Thoracic aorta (tissue), 2 donors: Measurements from ENCODE around the gene STKLD1. TPM values are rescaled to one million over a fixed set of nuclear protein-coding genes. Genes with fewer than 3 reads are reported as not detected.
A peak's percentile ranks its signal among the peaks of the same experiment; 100 is the strongest.
"Not testable (repeated sequence)": the region's sequence is repeated elsewhere in the genome, so short reads cannot be mapped to it uniquely, and the experiment has no call there.

ENCODE experiments used
- ATAC-seq: fragments of 150-250 bp; one replicate; pipeline ENCODE4 v1.8.0; 2017; ENCODE audit warnings: low read depth; ENCODE audit not compliant: insufficient number of reproducible peaks, low FRiP score
- DNase-seq: peaks from one replicate; pipeline ENCODE4 v3.0.0-alpha.2; 2020; ENCODE audit warnings: low spot score
- H3K27ac ChIP-seq, 2 donors: fragments of 200-600 bp; sonication (generic); 1 replicate in 1 of 2; 2 replicates in 1 of 2; pipeline ENCODE4 v1.5.1; 2016; ENCODE audit warnings: mild to moderate bottlenecking in 2 of 2, moderate library complexity in 2 of 2
- H3K27me3 ChIP-seq: fragments of 200-600 bp; sonication (generic); replicated peaks from 2 replicates; pipeline ENCODE4 v1.6.0; 2016; ENCODE audit warnings: mild to moderate bottlenecking; ENCODE audit not compliant: insufficient read depth
- H3K36me3 ChIP-seq: fragments of 200-600 bp; sonication (generic); one replicate; pipeline ENCODE4 v1.5.1; 2016
- H3K4me1 ChIP-seq, 2 donors: fragments of 200-600 bp; sonication (generic); 1 replicate in 1 of 2; 2 replicates in 1 of 2; pipeline versions ENCODE4 v1.5.1 to v1.6.0; 2016; ENCODE audit warnings: low read depth in 2 of 2, mild to moderate bottlenecking in 1 of 2; ENCODE audit not compliant: control insufficient read depth in 1 of 2
- H3K4me3 ChIP-seq: fragments of 200-600 bp; sonication (generic); 2 replicates; pipeline ENCODE4 v1.5.1; 2016; ENCODE audit warnings: mild to moderate bottlenecking
- H3K9me3 ChIP-seq: fragments of 200-600 bp; sonication (generic); 2 replicates; pipeline ENCODE4 v1.5.1; 2016
- CTCF ChIP-seq: fragments of 200-600 bp; sonication (generic); IDR thresholded peaks from one replicate; pipeline ENCODE4 v1.5.1; 2019; ENCODE audit warnings: antibody characterized with exemption
- total RNA-seq, 2 donors: library from RNA; depleted of rRNA; stranded (reverse); fragments of >200 nt; gene quantifications; one replicate each; pipeline versions ENCODE4 v1.1.0 to v1.2.3, GENCODE V29; 2016

STKLD1 gene
- under 1 TPM in 1 of 2 donors, not detected in 1; 0.42 TPM for total RNA-seq

GRCh38 chr9:133375724-133376654, at the start of gene STKLD1, which contains the start of gene SURF4:
Gene STKLD1 (plus strand): TSS chr9:133376366. CDS start chr9:133376474, 108 bp downstream.
Gene SURF4 (minus strand): TSS chr9:133376060. CDS start chr9:133375969, 91 bp downstream.
- peak within 1 kb of the TSS; percentile 90 to 95 for H3K27ac ChIP-seq
- H3K4me3 ChIP-seq = peak within 1 kb of the TSS; percentile 92
- peaks cover 33 to 42% of the 10 kb centered on the region in 2 donors for H3K4me1 ChIP-seq
- no peaks in the 10 kb centered on the region for H3K27me3 ChIP-seq
- TF ChIP-seq CTCF = peak; percentile 12
- H3K9me3 ChIP-seq = no peaks in the 10 kb centered on the region
- H3K36me3 ChIP-seq = peaks cover 4% of the 10 kb centered on the region
- peak; percentile 91 for ATAC-seq
- DNase-seq = peak; percentile 85

DNA sequence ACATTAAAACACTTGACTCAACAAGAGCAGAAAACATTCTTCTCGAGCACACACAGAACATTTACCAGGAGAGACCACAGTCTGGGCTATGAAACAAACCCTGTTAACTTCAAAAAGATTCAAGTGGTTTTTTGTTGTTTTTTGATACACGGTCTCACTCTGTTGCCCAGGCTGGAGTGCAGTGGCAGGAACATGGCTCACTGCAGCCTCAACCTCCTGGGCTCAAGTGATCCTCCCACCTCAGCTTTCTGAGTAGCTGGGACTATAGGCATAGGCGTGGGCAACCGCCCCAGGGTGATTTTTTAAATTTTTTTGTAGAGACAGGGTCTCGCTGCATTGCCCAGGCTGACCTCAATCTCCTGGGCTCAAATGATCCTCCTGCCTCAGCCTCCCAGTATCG, 49.1 kb upstream of the STKLD1 start:
- not testable (repeated sequence) for ATAC-seq, DNase-seq, H3K27me3 ChIP-seq, H3K27ac ChIP-seq, H3K9me3 ChIP-seq, H3K4me1 ChIP-seq, H3K4me3 ChIP-seq
- H3K36me3 ChIP-seq = peaks cover 17% of the 10 kb centered on the region

DNA sequence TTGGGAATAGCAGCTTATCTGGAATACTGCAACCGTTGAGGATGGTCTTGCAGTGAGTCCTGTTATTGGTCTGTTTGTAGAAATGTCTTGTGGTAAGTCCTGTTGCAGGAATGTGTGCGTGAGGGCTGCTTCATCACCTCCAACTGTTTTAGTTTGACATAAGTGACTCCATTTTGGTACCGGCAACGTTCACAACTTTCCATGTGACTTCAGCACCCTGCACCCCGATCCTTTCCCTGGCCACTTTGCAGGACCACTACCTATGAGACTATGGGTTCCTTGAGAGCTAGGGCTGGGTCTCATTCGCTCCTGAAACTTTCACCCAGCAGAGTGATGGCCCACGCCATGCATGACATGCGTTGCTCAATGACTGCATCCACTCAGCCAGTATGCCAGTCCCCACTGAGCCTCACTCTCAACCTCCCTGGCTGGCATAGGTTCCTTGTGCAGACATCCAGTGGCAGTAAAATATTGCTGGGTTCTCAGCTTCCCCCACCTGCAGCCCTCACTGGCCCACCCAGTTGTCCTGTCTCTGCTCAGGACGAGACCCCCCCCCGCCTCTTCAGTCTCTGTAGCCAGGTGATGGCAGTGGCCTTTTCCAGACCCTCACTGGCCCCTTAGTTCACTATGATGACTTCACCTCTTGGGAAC, 48.2 kb upstream of the STKLD1 start:
- Histone ChIP-seq H3K27ac (no peak overlapping the region), H3K36me3 (peaks cover 25% of the 10 kb centered on the region), H3K4me1 (no peaks in the 10 kb centered on the region), H3K9me3 (no peaks in the 10 kb centered on the region), H3K27me3 (no peaks in the 10 kb centered on the region), H3K4me3 (no peak overlapping the region)
- no peak for TF ChIP-seq CTCF
- DNase-seq = no peak
- no peak for ATAC-seq

DNA sequence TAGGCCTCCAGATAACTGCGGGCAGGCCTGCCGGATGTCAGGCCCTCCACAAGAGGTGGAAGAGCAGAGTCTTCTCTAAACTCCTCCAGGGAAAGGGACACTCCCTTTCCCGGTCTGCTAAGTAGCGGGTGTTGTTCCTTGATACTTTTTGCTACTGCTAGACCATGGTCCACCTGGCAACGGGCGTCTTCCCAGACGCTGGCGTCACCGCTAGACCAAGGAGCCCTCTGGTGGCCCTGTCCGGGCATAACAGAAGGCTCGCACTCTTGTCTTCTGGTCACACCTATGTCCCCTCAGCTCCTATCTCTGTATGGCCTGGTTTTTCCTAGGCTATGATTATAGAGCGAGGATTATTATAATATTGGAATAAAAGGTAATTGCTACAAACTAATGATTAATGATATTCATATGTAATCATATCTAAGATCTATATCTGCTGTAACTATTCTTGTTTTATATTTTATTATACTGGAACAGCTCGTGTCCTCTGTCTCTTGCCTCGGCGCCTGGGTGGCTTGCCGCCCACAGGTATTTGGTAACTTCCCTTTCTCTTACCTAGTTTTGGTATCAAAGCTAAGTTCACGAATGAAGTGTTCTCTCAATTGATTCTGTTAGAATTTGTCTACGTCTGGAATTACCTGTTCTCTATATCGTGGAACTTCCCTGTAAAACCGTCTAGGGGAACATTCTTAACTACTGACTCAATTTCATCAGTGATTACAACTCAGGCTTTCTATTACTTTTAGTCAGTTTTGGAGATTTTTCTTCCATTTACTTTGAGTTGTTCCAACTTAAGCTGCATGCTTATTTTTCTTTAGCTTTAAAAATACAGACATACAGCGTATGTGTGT, 46.6 kb upstream of the STKLD1 start:
- Histone ChIP-seq H3K4me1 (peaks cover 4 to 11% of the 10 kb centered on the region in 2 donors), H3K36me3 (peaks cover 40% of the 10 kb centered on the region)
- not testable (repeated sequence) for H3K27me3 ChIP-seq, H3K9me3 ChIP-seq, H3K27ac ChIP-seq, DNase-seq, H3K4me3 ChIP-seq, ATAC-seq
- TF ChIP-seq CTCF = peak; percentile 35

DNA sequence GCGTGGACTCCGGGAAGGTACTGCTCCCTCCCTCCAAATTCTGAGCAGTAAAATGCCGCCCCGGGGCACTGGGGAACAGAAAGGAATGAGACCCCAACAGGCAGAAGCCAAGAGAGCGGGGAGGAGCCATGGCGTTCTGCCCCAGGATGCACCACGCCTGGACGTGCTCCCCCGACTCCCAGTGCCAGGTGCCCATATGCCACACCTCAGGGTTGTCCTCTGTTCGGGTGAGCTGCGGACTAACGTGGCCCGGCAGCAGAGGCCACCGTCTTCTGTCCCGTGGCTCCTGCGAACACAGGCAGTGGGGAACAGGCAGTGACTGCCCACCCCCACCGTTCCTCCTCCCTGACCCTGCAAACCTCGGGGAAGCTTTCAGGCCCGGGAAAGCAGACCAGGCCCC, 44.9 kb upstream of the STKLD1 start:
- H3K4me3 ChIP-seq = no peak overlapping the region
- DNase-seq (no peak), ATAC-seq (no peak)
- no peak for TF ChIP-seq CTCF
- H3K36me3 ChIP-seq = peaks cover 40% of the 10 kb centered on the region
- H3K27ac ChIP-seq = no peak overlapping the region
- H3K27me3 ChIP-seq = no peaks in the 10 kb centered on the region
- peaks cover 13 to 22% of the 10 kb centered on the region in 2 donors for H3K4me1 ChIP-seq
- H3K9me3 ChIP-seq = no peaks in the 10 kb centered on the region
